HG03558 (cell line): ENCODE data around the gene PKD1L1.

Experiments
- ATAC-seq: cut with Tn5 transposase; IDR thresholded peaks from one replicate; pipeline ENCODE4 v1.9.1; 2021; ENCODE audit warnings: moderate number of reproducible peaks; ENCODE audit not compliant: unreplicated experiment; ENCODE audit errors: extremely low read depth

PKD1L1 gene

DNA sequence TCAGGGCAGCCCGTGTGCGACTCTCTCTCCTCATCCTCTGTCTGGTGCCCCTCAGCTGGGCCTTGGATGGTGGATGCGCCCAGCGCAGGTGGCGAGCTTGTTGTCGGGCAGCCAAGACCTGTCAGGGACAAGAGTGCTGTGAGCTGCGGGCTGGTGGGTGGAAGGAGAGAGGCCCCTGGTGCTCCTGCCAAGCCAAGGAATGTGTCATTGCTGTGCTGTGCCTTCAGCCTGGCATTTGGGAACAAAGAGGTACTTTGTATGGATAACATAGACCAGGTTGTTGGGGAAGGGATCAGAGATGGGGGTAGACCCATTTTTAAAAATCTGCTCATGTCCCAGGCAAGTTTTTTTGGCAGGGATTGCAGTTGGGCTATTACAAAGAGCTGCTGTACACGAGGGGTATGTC lies 120.9 kb downstream of the PKD1L1 start:
- ATAC-seq: no peak

DNA sequence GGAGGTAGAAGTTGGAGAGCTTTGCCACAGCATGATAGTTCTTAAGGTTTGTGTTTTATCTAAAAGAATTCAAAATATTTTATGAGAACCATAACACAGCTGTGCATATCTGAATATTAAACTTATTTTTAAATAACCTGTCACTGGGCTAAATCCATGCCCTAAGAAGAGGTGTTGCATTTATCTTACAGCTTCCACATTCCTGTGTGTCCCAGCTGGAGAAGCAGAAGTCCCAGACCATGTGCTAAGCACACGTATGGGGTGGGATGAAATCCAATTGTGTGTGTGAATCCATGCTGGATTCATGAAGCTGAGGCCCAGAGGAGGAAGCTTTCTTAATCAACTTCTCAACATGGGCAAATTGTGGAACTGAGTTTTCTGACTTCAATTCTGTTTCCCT lies 121.5 kb downstream of the PKD1L1 start:
- ATAC-seq: no peak

DNA sequence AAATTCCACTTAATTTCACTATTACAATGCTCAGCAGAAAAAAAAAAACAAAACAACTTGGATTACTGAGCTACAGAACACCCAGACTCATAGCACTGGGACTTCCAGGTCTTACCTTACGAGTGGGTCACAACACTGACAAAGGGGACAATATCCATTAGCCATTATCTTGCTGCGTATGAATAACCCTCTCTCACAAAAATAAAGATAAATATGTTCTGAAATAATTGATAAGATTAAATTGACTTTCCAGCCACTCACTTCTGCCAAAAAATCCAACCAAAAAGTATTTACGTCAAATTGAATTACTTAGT lies 128.7 kb downstream of the PKD1L1 start:
- no peak for ATAC-seq

DNA sequence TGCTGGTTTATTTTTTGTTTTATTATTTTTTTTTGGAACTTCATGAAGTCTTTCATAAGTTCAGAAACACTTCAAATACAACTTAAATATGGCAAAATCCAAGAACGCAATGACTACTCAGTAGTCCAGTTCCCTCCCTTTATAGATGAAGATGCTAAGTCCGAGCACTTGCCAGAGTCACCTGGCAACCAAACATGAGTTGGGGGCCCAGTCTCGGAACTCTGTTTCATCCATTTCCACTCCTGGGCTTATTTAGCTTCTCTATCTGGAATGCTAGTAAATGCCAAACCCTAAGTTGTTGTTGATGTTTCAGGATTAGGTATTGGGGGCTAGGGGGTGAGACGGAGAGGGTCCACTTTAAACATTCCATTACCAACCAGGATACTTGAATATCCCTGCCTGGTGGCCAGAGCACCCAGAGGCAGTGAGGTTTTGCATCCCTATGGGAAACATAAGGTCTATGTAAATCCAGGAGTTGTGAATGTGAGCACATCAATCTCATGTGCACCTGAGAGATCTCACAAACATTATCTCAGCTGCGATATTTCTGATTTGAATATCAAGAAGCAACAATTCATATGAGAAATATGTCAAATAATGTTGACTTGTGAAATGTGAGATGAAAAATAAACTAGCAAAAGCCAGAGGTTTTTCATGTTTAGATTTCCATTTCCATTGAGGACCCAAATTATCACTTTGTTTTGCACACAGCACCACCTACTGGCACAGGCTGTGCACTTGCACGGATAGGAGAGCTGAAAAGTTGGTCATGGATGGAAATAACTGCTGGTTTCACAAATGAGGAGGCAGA lies 129.3 kb downstream of the PKD1L1 start:
- ATAC-seq: no peak

DNA sequence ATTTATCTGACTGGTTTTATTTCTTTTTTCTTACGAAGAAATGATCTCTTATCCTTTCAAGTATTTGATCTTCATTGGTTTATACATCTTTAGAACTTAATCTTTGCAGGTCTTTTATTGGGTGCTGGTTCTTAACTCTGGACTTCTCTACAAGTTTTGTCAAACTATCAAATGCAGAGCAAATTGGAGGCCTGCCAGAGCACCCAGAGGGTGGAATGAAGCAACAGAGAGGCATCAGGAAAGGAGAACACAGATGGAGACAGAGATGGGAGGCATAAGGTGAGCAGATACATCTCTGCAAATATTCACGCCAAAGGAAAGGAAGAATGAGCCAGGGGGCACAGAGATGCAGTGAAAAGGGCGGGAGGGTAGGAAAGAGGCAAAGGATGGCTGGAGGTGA lies 130.3 kb downstream of the PKD1L1 start:
- ATAC-seq: no peak

DNA sequence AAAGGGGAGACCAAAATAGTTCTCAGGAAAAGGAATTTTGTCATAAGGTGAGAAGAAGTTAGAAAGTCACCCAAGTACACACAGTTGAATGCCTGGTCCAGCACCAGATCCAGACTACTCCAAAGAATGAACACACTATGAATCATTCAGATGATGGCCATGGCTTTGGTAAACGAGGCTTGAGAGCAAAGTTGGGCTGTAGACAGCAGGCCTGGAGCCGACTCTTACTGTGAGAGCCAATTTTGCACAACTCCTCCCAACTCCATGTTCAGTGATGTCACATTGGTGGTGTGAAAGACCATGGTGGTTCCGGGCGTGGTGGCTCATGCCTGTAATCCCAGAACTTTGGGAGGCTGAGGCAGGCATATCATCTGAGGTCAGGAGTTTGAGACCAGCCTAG lies 131.6 kb downstream of the PKD1L1 start:
- ATAC-seq: no peak

DNA sequence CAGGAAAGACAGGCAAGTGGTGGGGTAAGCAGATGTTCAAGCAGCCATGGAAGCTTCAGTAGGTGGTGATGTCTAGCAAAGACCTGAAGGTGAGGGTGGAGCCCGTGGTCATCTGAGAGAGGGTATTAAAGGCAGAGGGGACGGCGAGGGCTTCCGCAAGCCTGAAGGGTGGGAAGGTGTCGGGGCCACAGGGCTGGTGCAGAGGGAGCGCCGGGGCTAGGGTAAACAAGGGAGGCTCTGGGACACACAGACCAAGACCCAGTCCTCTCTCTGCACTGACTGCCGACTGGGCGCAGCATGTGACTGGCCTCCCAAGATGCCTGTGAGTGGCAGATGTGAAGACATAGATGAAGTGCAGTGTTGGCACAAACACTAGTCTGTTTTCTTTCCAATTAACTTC lies 132.4 kb downstream of the PKD1L1 start:
- no peak for ATAC-seq

DNA sequence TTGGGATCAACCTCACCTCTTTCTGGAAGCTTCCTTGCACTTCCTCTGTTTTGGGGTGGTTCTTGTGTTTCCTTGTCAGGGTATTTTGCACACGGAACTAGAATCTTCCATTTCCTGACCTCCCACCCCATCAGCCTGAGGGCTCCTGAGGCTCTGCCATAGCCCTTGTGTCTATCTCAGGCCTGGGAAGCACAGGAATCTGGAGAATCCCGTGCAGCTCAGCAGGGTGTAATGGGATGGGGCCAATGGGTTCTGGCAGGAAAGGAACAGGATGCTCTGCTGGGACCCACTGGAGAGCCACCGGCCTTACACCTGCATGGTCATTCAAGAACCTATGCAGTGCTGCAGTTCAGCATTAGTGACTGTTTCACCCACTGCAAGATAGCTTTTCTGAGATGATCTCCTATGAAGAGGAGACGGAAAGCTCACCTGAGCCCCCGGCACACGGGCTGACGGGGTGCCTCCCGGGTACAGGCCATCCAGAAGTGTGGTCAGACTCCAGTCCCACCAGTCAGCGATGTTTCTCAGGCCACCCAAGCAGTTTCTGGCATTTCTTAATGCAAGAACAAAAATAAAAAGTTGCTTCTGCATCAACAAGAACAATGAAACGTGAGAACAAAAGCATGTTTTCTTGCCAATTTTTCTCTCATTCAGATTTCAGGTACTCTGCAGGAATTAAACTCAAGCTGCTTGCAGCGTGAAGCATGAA lies 133.2 kb downstream of the PKD1L1 start:
- ATAC-seq: no peak

DNA sequence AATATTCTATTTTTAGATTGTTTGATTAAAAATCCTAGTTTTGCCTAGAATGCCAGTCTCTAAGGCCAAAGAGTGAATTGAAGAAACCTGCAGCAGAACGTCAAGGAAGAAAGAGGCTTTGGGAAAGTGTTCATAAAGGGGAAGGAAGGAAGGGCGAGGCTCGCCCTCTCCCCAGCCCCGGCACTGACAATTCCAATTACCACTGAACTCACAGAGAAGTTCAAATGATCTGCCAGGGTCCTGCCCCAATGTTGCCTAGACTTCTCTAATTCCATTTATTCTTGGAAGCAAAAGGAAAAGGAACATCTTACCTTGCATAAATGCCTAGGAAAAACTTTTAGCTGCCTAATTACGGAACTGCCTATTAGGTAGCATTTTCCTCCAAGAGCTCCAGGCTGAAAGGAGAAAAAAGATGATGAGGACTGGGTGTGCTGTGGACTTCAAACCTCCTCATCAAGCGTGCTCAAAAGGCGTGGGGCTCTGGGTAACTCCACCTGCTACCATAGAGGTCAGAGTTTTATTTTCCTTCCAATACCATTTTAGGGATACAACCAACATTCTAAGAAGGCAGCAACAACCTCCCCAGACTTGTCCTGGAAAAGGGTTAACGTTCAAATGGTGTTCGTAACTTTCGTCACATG lies 134.5 kb downstream of the PKD1L1 start:
- no peak for ATAC-seq

DNA sequence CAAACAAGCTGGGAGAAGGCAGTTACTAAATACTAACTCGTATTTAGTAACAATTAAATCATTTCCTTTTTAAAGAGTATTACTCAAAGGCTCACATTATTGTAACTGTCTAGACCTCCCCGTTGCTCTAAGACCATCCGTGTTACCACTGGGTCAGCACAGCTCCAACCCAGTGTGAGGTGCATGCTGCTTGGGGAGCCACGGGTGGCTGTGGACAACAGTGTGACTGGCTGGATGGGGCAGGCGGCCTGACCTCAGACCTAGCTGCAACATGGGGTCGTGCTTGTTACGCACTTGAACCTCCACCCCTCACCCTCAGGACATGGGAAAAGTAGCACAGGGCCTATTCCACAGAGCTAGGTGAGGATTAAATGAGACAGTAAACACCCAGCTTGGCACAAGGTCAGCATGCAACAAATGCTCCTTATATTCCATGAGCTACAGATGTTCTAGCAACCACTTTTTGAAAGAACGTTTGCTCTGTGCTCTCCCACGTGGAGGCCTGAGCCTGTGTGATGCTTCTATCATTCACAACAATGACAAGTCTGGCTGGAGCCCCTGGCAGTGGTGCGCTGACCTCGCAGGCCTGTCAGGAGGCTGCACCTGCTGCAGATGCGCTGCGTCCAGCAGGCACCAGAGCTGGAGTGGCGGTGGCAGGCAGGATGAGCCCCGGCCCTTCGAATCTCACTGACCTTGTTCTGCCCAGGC lies 135.7 kb downstream of the PKD1L1 start:
- no peak for ATAC-seq

DNA sequence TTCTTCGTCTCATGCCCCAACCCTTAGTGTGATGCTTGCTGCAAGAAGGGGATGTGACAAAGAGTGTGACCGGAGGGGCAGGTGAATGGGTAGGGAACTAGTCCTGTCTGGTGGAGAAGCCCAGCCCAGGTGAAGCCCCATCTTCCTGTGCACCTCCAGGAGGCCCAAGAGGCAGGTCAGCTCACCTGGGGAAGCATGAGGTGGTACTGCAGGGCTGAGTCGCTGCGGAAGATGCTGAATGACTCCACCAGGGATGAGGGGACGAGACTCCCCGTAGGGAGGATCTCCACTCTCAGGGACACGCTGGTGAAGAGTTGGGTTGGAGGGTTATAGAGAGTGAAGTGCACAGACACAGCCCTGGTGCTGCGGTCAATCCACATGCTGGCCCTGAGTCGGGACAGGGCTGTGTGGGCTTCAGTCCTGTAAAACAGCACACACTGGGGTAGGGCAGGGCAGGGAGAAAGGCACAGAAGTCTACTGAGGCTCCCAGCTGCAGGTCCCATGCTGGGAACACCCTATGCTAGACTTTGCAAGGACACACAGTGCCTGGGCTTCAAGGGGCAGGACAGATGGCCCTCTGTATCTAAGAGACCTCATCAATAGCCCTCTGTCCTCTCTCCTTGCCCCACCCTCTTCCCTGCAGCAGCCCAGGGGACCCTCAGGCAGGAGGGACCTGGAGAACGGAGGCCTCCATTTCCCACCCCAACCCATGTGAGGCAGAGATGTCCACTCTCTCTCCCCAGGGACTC lies 136.5 kb downstream of the PKD1L1 start:
- no peak for ATAC-seq

DNA sequence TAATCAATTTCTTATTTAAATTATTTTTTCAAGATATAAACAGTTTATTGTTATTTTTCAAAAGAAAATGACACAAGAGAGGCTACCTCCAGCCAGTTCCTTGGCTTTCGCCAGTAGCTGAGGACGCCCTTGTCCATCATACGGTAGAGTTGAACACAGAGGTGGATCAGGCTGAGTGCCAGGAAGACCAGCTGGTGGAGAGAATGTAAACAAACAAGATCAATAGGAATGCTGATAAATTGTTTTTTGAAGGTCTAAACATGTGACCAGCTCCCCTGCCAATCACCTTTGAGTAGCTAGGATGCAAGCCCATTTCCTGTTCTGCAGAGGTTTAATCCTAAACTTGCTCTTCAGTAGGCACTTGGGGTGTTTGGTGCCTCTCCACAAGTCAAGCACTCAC lies 138.9 kb downstream of the PKD1L1 start:
- no peak for ATAC-seq

DNA sequence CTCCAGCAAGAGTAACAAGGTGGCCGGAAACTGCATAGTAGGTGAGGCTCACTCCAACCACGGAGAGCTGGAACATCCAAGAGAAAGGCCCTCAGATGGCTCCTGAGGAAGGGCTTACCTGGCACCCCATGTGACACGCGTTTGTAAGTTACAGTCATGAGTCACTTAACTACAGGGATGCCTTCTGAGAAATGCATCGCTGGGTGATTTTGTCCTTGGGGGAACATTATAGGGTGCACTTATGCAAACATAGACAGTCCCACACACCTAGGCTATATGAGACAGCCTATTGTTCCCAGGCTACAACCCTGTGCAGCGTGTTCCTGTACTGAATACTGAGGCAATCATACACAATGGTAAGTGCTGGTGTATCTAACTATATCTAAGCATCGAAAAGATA lies 139.9 kb downstream of the PKD1L1 start:
- ATAC-seq: no peak

DNA sequence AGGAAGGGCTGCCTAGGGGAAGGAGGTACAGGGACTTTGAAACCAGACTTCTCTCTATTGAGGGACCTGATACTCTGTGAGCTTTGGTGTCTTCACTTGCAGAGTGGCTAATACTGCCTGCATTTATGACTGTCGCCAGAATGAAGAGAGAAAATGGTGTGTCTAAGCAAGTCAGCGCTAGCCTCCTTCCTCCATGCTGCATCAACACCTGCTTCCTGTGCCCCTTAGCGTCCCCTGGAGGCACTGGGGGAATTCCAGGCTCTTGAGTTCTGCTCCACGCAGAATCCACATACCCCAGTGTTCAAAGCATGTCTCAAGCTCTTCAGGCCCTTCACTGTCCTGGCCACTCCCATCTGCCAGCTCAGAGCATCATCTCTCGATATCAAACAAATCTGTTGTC lies 140.5 kb downstream of the PKD1L1 start:
- ATAC-seq: no peak

DNA sequence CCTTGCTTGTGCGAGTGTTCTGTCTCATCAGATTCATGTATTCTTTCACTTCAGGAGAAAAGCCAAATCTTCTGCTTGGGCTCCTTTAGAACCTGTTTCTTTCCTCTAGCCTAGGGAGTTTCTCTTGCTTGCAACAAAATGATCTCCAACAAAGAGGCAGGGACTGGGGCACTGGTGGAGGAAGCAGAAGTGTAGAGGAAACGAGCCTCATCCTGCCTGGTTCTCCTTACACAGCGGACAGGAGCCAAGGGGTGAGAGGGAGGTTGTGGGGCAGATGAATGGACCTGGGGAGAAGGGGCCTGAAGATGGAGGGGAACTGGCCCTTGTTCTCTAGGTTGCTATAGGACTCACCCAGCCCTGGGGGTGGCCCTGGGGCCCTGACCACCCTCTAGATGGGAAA lies 141.1 kb downstream of the PKD1L1 start:
- ATAC-seq: no peak

DNA sequence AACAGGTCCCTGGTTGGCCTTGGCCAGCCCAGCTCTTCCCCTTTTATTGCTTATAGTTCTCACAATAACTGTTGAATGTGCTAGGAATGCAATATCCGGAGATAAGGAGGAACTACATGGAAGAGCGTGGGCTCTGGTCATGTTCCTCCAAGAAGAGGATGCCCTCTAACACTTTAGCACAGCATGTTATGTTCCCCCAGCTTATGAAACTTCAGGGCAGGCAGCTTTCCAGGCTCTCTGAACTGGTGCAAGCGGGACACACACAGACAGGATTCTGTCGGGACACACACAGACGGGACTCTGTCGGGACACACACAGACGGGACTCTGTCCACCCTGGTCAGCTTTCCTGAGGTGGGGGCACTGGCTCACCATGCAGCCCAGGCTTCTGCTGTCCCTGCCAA lies 141.6 kb downstream of the PKD1L1 start:
- no peak for ATAC-seq

DNA sequence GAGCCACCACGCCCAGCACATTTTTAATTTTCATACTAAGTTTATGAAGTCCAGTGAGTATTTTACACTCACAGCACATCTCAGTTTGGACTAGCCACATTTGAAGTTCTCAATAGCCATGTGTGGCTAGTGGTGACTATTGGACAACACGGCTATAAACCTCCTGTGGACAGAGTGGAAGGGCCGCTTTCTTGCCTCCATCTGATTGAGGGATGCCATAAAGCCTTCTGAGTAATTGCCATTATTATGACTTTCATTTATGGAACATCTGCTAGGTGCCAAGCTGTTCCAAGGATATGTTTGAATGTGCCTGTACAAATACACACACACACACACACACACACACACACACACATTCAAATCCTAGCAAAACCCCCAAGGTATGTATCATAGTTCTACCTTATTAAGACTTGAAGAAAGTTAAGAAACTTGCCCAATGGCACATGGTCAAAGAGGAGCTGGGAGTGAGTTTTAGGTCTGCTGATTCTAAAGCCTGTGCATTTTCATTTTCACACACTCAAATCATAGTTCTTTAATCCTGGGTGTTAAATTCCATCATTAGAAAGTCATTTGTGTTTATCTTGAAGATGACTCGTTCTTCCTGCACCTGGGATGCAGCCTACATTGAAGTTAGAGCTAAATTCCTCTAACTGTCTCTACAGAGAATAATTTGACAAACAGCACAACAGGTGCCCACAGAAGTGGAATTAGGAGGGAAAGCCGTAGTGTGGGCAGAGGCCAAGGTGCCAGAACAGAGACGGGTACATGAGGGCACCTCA lies 143.3 kb downstream of the PKD1L1 start:
- no peak for ATAC-seq

DNA sequence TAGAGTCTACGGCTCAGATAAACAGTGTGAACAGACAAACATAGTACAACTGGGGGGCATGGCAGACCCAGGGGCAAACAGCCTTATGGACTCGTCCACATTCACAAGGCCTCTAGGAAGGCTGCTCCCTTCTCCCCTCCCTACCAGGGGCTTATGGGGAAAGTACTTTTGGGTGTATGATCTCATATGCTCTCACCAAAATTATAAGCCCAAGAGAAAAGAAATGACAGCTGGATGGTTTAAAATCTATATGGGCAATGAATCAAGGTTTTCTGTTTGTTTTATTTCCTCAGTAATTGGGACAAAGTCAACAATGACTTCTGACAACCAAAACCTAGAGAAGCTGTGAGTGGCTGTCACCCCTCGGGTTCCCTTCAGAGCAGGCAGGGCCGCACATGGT lies 144.4 kb downstream of the PKD1L1 start:
- ATAC-seq: no peak

DNA sequence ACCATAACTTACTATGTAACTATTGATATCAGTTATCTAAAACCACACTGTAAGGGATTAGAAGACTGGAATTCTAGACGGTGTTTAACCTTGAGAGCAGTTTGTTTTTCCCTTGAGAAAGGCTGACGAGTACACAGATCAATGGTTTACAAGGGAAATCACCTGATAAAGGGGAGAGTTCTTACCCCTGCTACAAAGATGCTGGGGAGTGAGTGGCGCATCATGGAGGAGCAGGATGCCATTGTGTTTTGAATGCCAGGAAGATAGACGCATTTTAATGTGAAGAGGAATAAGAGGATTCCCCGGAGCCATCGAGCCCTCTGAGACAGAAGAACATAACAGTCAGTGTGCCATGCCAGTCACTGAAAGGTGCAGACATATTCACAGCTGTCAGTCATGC lies 145.2 kb downstream of the PKD1L1 start:
- ATAC-seq: no peak

DNA sequence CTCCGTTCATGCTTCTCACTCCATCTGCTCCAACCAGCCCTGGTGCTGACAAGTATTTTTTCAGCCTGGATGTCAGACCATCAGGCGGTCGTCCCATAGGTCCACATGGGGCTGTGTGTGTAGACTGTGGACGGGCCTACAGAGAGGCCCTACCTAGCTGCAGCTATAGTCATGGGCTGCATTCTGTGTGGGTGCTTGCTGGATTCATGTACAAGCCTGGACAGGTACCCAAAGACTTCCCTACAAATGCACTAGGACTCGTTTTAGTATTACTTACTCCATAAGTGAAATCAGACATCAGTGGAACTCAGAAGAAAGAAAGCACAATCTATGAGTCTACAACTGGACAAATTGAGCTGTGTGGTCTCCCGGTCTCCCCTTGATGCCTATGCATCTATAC lies 146.8 kb downstream of the PKD1L1 start:
- no peak for ATAC-seq
